ENCODE results near the gene UBE2Q1. TPM values are rescaled to one million over a fixed set of nuclear protein-coding genes. Genes with fewer than 3 reads are reported as not detected.
"Not testable (repeated sequence)": the region's sequence is repeated elsewhere in the genome, so short reads cannot be mapped to it uniquely, and the experiment has no call there.

The UBE2Q1 gene
- total RNA-seq, 8 experiments from 2014 or later: 32.0 to 58.2 (median 39.2) TPM

GRCh38 chr1:154541231-154541630, 17.2 kb downstream of the UBE2Q1 start:
- in situ Hi-C loops (cut with MboI; ENCODE audit: low pct_unique_long_range_greater_than_20kb in 2 of 9, low sequenced_read_pairs in 9 of 9, unreplicated experiment in 9 of 9): loop anchor here in 1 of 9 experiments (5.0 kb wide), 1 partner anchor 54 kb away; no protein-coding TSS in a partner anchor
- 100% methylated on average over 1 of the region's 6 CpGs; no CpG with 5 or more reads in 9 of the 10 experiments for WGBS, 10 experiments
- H3K4me1 ChIP-seq (replicated peaks in 1 of 2): no peaks in the 10 kb centered on the region
- H3K27ac ChIP-seq: no peak overlapping the region
- peak in 3 of 8 experiments; percentile 20 to 45 (median 30) for ATAC-seq (replicated peaks in 6 of 8)
- no peak overlapping the region for H3K4me3 ChIP-seq

- no peak for ATAC-seq (replicated peaks in 6 of 8)
- in situ Hi-C loops (cut with MboI; ENCODE audit: low pct_unique_long_range_greater_than_20kb in 2 of 9, low sequenced_read_pairs in 9 of 9, unreplicated experiment in 9 of 9): loop anchor here in 1 of 9 experiments (5.0 kb wide), 1 partner anchor 52 kb away; no protein-coding TSS in a partner anchor
- Histone ChIP-seq H3K4me3 (no peak overlapping the region), H3K4me1 (replicated peaks in 1 of 2) (no peaks in the 10 kb centered on the region), H3K27ac (no peak overlapping the region)
- 36 to 94% (median 88%) methylated on average over 2 to 9 of the region's 9 CpGs; no CpG with 5 or more reads in 1 of the 10 experiments for WGBS, 10 experiments
These were observed 18.7 kb downstream of the UBE2Q1 start for GRCh38 chr1:154539486-154540483.

GRCh38 chr1:154536570-154536969, 21.9 kb downstream of the UBE2Q1 start:
- H3K27ac ChIP-seq: no peak overlapping the region
- in situ Hi-C loops (cut with MboI; ENCODE audit: low pct_unique_long_range_greater_than_20kb in 2 of 9, low sequenced_read_pairs in 9 of 9, unreplicated experiment in 9 of 9): no loop called here
- WGBS, 10 experiments: 12 to 100% (median 63%) methylated on average over 1 to 7 of the region's 7 CpGs; no CpG with 5 or more reads in 1 of the 10 experiments
- no peaks in the 10 kb centered on the region for H3K4me1 ChIP-seq (replicated peaks in 1 of 2)
- no peak for ATAC-seq (replicated peaks in 6 of 8)
- H3K4me3 ChIP-seq: no peak overlapping the region

GRCh38 chr1:154533952-154534844, 24.3 kb downstream of the UBE2Q1 start:
- H3K27ac ChIP-seq: no peak overlapping the region
- WGBS, 10 experiments: 31 to 58% (median 43%) methylated on average over 4 to 11 of the region's 11 CpGs
- peak in 7 of 8 experiments; percentile 18 to 67 (median 49) for ATAC-seq (replicated peaks in 6 of 8)
- no peak overlapping the region for H3K4me3 ChIP-seq
- in situ Hi-C loops (cut with MboI; ENCODE audit: low pct_unique_long_range_greater_than_20kb in 2 of 9, low sequenced_read_pairs in 9 of 9, unreplicated experiment in 9 of 9): no loop called here
- no peaks in the 10 kb centered on the region for H3K4me1 ChIP-seq (replicated peaks in 1 of 2)

GRCh38 chr1:154531950-154532349, 26.5 kb downstream of the UBE2Q1 start:
- H3K4me1 ChIP-seq (replicated peaks in 1 of 2); in situ Hi-C loops (cut with MboI; ENCODE audit: low pct_unique_long_range_greater_than_20kb in 2 of 9, low sequenced_read_pairs in 9 of 9, unreplicated experiment in 9 of 9); H3K27ac ChIP-seq; H3K4me3 ChIP-seq; ATAC-seq (replicated peaks in 6 of 8): not testable (repeated sequence)
- 100% methylated on average over 8 of the region's 13 CpGs; no CpG with 5 or more reads in 9 of the 10 experiments for WGBS, 10 experiments

GRCh38 chr1:154529308-154529707, 29.2 kb downstream of the UBE2Q1 start:
- ATAC-seq (replicated peaks in 6 of 8): no peak

GRCh38 chr1:154527192-154527591, 31.3 kb downstream of the UBE2Q1 start:
- in situ Hi-C loops (cut with MboI; ENCODE audit: low pct_unique_long_range_greater_than_20kb in 2 of 9, low sequenced_read_pairs in 9 of 9, unreplicated experiment in 9 of 9): no loop called here

More at GRCh38 chr1:154529308-154529707, 29.2 kb downstream of the UBE2Q1 start:
- WGBS, 10 experiments: 59 to 100% (median 83%) methylated on average over 3 to 6 of the region's 6 CpGs; no CpG with 5 or more reads in 2 of the 10 experiments
- Histone ChIP-seq H3K27ac (no peak overlapping the region), H3K4me3 (no peak overlapping the region), H3K4me1 (replicated peaks in 1 of 2) (no peaks in the 10 kb centered on the region)
- in situ Hi-C loops (cut with MboI; ENCODE audit: low pct_unique_long_range_greater_than_20kb in 2 of 9, low sequenced_read_pairs in 9 of 9, unreplicated experiment in 9 of 9): no loop called here

GRCh38 chr1:154524881-154525280, 33.6 kb downstream of the UBE2Q1 start:
- in situ Hi-C loops (cut with MboI; ENCODE audit: low pct_unique_long_range_greater_than_20kb in 2 of 9, low sequenced_read_pairs in 9 of 9, unreplicated experiment in 9 of 9): no loop called here
- Histone ChIP-seq H3K4me3 (no peak overlapping the region), H3K27ac (no peak overlapping the region), H3K4me1 (replicated peaks in 1 of 2) (no peaks in the 10 kb centered on the region)
- peak in 2 of 8 experiments; percentile 11 to 35 for ATAC-seq (replicated peaks in 6 of 8)

More at GRCh38 chr1:154527192-154527591, 31.3 kb downstream of the UBE2Q1 start:
- no peak for ATAC-seq (replicated peaks in 6 of 8)
- no peak overlapping the region for H3K4me3 ChIP-seq
- no peak overlapping the region for H3K27ac ChIP-seq
- H3K4me1 ChIP-seq (replicated peaks in 1 of 2): no peaks in the 10 kb centered on the region
- 49 to 86% (median 76%) methylated on average over 2 to 6 of the region's 6 CpGs; no CpG with 5 or more reads in 1 of the 10 experiments for WGBS, 10 experiments

- 50 to 83% (median 66%) methylated on average over 2 to 3 of the region's 3 CpGs; no CpG with 5 or more reads in 3 of the 10 experiments for WGBS, 10 experiments
- in situ Hi-C loops (cut with MboI; ENCODE audit: low pct_unique_long_range_greater_than_20kb in 2 of 9, low sequenced_read_pairs in 9 of 9, unreplicated experiment in 9 of 9): no loop called here
- Histone ChIP-seq H3K27ac (no peak overlapping the region), H3K4me1 (replicated peaks in 1 of 2) (no peaks in the 10 kb centered on the region), H3K4me3 (no peak overlapping the region)
- no peak for ATAC-seq (replicated peaks in 6 of 8)
These were observed 36.8 kb downstream of the UBE2Q1 start for GRCh38 chr1:154521695-154522094.

- no peak overlapping the region for H3K27ac ChIP-seq
- no peak overlapping the region for H3K4me3 ChIP-seq
- in situ Hi-C loops (cut with MboI; ENCODE audit: low pct_unique_long_range_greater_than_20kb in 2 of 9, low sequenced_read_pairs in 9 of 9, unreplicated experiment in 9 of 9): no loop called here
- H3K4me1 ChIP-seq (replicated peaks in 1 of 2): no peaks in the 10 kb centered on the region
- peak in 3 of 8 experiments; percentile 28 to 73 (median 70) for ATAC-seq (replicated peaks in 6 of 8)
- WGBS, 10 experiments: 0 to 100% (median 81%) methylated on average over 1 to 3 of the region's 3 CpGs; no CpG with 5 or more reads in 3 of the 10 experiments
These were observed 38.1 kb downstream of the UBE2Q1 start for GRCh38 chr1:154520333-154520732.

GRCh38 chr1:154519591-154519991, 38.9 kb downstream of the UBE2Q1 start:
- Histone ChIP-seq H3K27ac (no peak overlapping the region), H3K4me3 (no peak overlapping the region), H3K4me1 (replicated peaks in 1 of 2) (no peaks in the 10 kb centered on the region)
- in situ Hi-C loops (cut with MboI; ENCODE audit: low pct_unique_long_range_greater_than_20kb in 2 of 9, low sequenced_read_pairs in 9 of 9, unreplicated experiment in 9 of 9): no loop called here
- ATAC-seq (replicated peaks in 6 of 8): peak in 3 of 8 experiments; percentile 77 to 92 (median 82)
- WGBS, 10 experiments: 0 to 100% (median 83%) methylated on average over 1 to 8 of the region's 9 CpGs; no CpG with 5 or more reads in 3 of the 10 experiments

GRCh38 chr1:154517661-154518060, 40.8 kb downstream of the UBE2Q1 start:
- ATAC-seq (replicated peaks in 6 of 8): no peak
- Histone ChIP-seq H3K27ac (no peak overlapping the region), H3K4me1 (replicated peaks in 1 of 2) (no peaks in the 10 kb centered on the region), H3K4me3 (no peak overlapping the region)
- 79 to 100% (median 95%) methylated on average over 1 to 11 of the region's 11 CpGs; no CpG with 5 or more reads in 2 of the 10 experiments for WGBS, 10 experiments
- in situ Hi-C loops (cut with MboI; ENCODE audit: low pct_unique_long_range_greater_than_20kb in 2 of 9, low sequenced_read_pairs in 9 of 9, unreplicated experiment in 9 of 9): no loop called here

Data from motor neuron (in vitro differentiated cells).